Endothelial cell of umbilical vein (primary cell): Measurements from ENCODE around the gene PKP4. TPM values are rescaled to one million over a fixed set of nuclear protein-coding genes. Genes with fewer than 3 reads are reported as not detected.

Source experiments
- BruUV-seq: library from RNA; stranded (reverse); fragments of 400-500 nt; replicated peaks from 2 replicates; lab custom pipeline; 2021; lab: Mats Ljungman, UMichigan
- CTCF ChIA-PET: fragments of 300-600, 350-600 bp; sonication (Branson Sonifier 250); formaldehyde crosslinking; loops from one replicate; lab custom pipeline; 2021; ENCODE audit warnings: antibody characterized with exemption, inconsistent platforms; lab: Charles Lee
- POLR2A ChIA-PET: fragments of 300-600, 350-600 bp; sonication (Branson Sonifier 250); formaldehyde crosslinking; loops from one replicate; lab custom pipeline; 2021; ENCODE audit warnings: antibody characterized with exemption, inconsistent platforms; lab: Charles Lee
- DNase-seq: peaks from one replicate; pipeline ENCODE4 v3.0.0-alpha.2; 2011; ENCODE audit warnings: low read depth, low spot score
- FAIRE-seq: peaks from 2 replicates; lab custom pipeline; 2011; peaks lifted over from hg19 to GRCh38; lab: Jason Lieb, UNC
- H2AFZ ChIP-seq: 2 replicates; pipeline ENCODE4 v1.6.0; 2012; ENCODE audit warnings: low read depth, low read length, control low read depth, inconsistent platforms
- H3K27ac ChIP-seq: 2 replicates; pipeline ENCODE4 v1.5.1; 2011; ENCODE audit warnings: low read depth, mild to moderate bottlenecking, control low read depth, low read length, moderate library complexity; ENCODE audit not compliant: insufficient read depth
- H3K27me3 ChIP-seq, 2 experiments: 2 replicates each; pipeline versions ENCODE4 v1.6.0 to v1.6.1; 2011; ENCODE audit warnings: low read length in 2 of 2, mixed read lengths in 1 of 2; ENCODE audit not compliant: control insufficient read depth in 2 of 2, insufficient read depth in 2 of 2
- H3K36me3 ChIP-seq, 2 experiments: 2 replicates in 1 of 2; 3 replicates in 1 of 2; pipeline ENCODE4 v1.5.1; 2011; ENCODE audit warnings: low read length in 2 of 2, mild to moderate bottlenecking in 1 of 2, moderate library complexity in 1 of 2; ENCODE audit not compliant: control insufficient read depth in 2 of 2, insufficient read depth in 2 of 2; ENCODE audit errors: extremely low read depth in 1 of 2
- H3K4me1 ChIP-seq: 3 replicates; pipeline ENCODE4 v1.5.1; 2011; ENCODE audit warnings: mild to moderate bottlenecking, low read length; ENCODE audit not compliant: control insufficient read depth, insufficient read depth; ENCODE audit errors: extremely low read depth
- H3K4me2 ChIP-seq: 2 replicates; pipeline ENCODE4 v1.6.1; 2011; ENCODE audit warnings: low read length, control low read depth, mixed read lengths; ENCODE audit not compliant: insufficient read depth
- H3K4me3 ChIP-seq, 3 experiments: fragments of 200-600 bp in 1 of 3; sonication (generic), shearing (Covaris generic) in 1 of 3; replicated peaks in 1 of 3; 2 replicates each; pipeline ENCODE4 v1.5.1; 2011 to 2016; ENCODE audit warnings: control low read depth in 3 of 3, low read length in 3 of 3, mild to moderate bottlenecking in 2 of 3, inconsistent platforms in 1 of 3, low read depth in 1 of 3, moderate library complexity in 1 of 3; ENCODE audit not compliant: insufficient read depth in 1 of 3
- H3K79me2 ChIP-seq: 2 replicates; pipeline ENCODE4 v1.6.0; 2012; ENCODE audit warnings: low read length, inconsistent platforms; ENCODE audit not compliant: control insufficient read depth, insufficient read depth
- H3K9ac ChIP-seq: replicated peaks from 2 replicates; pipeline ENCODE3; 2011; ENCODE audit warnings: low read length, control low read depth; ENCODE audit not compliant: insufficient read depth; ENCODE audit errors: extremely low read depth
- H3K9me1 ChIP-seq: replicated peaks from 3 replicates; pipeline ENCODE4 v1.6.0; 2011; ENCODE audit warnings: mild to moderate bottlenecking, low read length; ENCODE audit not compliant: control insufficient read depth, insufficient read depth; ENCODE audit errors: extremely low read depth
- H3K9me3 ChIP-seq: replicated peaks from 2 replicates; pipeline ENCODE4 v1.5.1; 2012; ENCODE audit warnings: low read length, inconsistent platforms; ENCODE audit not compliant: control insufficient read depth, insufficient read depth
- H4K20me1 ChIP-seq: replicated peaks from 2 replicates; pipeline ENCODE3; 2011; ENCODE audit warnings: mild to moderate bottlenecking, low read length; ENCODE audit not compliant: control insufficient read depth, insufficient read depth; ENCODE audit errors: extremely low read depth
- CTCF ChIP-seq, 2 donors: IDR thresholded peaks; 1 replicate in 1 of 2; 2 replicates in 1 of 2; pipeline ENCODE4 v1.5.1; 2011; ENCODE audit warnings: low read length in 2 of 2, mild to moderate bottlenecking in 2 of 2, moderate library complexity in 2 of 2, control low read depth in 1 of 2, inconsistent platforms in 1 of 2, low read depth in 1 of 2; ENCODE audit not compliant: insufficient read depth in 1 of 2; ENCODE audit errors: extremely low read depth in 1 of 2
- EZH2 ChIP-seq: IDR thresholded peaks from 2 replicates; pipeline ENCODE4 v1.6.1; 2012; ENCODE audit warnings: borderline replicate concordance, low read depth, mild to moderate bottlenecking, moderate library complexity, low read length, inconsistent platforms; ENCODE audit not compliant: severe bottlenecking
- FOS ChIP-seq: IDR thresholded peaks from 2 replicates; pipeline ENCODE4 v1.6.1; 2011; ENCODE audit warnings: mild to moderate bottlenecking, low read length, moderate library complexity, borderline replicate concordance; ENCODE audit not compliant: insufficient read depth
- GATA2 ChIP-seq: IDR thresholded peaks from 2 replicates; pipeline ENCODE4 v1.7.0; 2011; ENCODE audit warnings: low read depth, mild to moderate bottlenecking, moderate library complexity, mixed read lengths, low read length; ENCODE audit not compliant: insufficient read length, insufficient read depth
- JUN ChIP-seq: IDR thresholded peaks from 2 replicates; pipeline ENCODE4 v1.6.1; 2011; ENCODE audit warnings: borderline replicate concordance, low read depth; ENCODE audit not compliant: insufficient read length, insufficient read depth
- MAX ChIP-seq: IDR thresholded peaks from 2 replicates; pipeline ENCODE4 v1.6.1; 2011; ENCODE audit not compliant: insufficient read depth, insufficient read length
- MYC ChIP-seq: IDR thresholded peaks from one replicate; pipeline ENCODE4 v1.6.1; 2011; ENCODE audit warnings: mild to moderate bottlenecking, low read depth, low read length
- POLR2A ChIP-seq: IDR thresholded peaks from 2 replicates; pipeline ENCODE4 v1.6.1; 2012; ENCODE audit warnings: low read depth, mild to moderate bottlenecking, control low read depth, low read length
- POLR2AphosphoS5 ChIP-seq: IDR thresholded peaks from 2 replicates; pipeline ENCODE4 v1.6.1; 2012; ENCODE audit warnings: low read depth, mild to moderate bottlenecking, control low read depth, low read length, moderate library complexity; ENCODE audit not compliant: insufficient read depth
- dilution Hi-C: fragments of 300-500 bp; cut with MboI; formaldehyde crosslinking; loops from one replicate; pipeline ENCODE4 v1.15.0; 2019; ENCODE audit warnings: low sequenced_read_pairs; ENCODE audit not compliant: extremely low pct_ligation_motif_present
- intact Hi-C: fragments of 100-400 bp; cut with micrococcal nuclease; formaldehyde crosslinking; loops from one replicate; pipeline ENCODE4 v1.10.0; 2022
- polyA plus RNA-seq, 4 experiments: library from polyadenylated mRNA; depleted of rRNA in 3 of 4; stranded (reverse) in 3 of 4; unstranded in 1 of 4; fragments of >200 nt; gene quantifications; 2 replicates each; pipeline versions ENCODE4 v1.2.1 to v1.2.3, GENCODE V29; 2011 to 2012; ENCODE audit warnings: missing spikeins in 1 of 4
- total RNA-seq: library from RNA; stranded (reverse); gene quantifications from 2 replicates; pipeline ENCODE4 v1.2.3, GENCODE V29; 2021

PKP4 gene
- total and polyA plus RNA-seq, 2 donors (not counting 3 experiments of a cell fraction or from before 2014, with no cell fraction given), result 35.4 to 68.5 TPM

- ChIA-PET CTCF (interaction anchor here (1.3 kb wide), 1 partner anchor 8 kb away, joined by 3 read pairs; no protein-coding TSS in a partner anchor), POLR2A (no interaction called here)
- dilution Hi-C loops, result no loop called here
- no peaks in the 10 kb centered on the region for H3K9me1 ChIP-seq
- no peak overlapping the region for H3K9ac ChIP-seq
- TF ChIP-seq EZH2 (no peak), CTCF (IDR thresholded peaks at IDR 0.05; ENCODE audit: extremely low read depth in 1 of 2, insufficient read depth in 1 of 2, low read depth in 1 of 2, low read length in 2 of 2) (no peak), JUN (no peak), POLR2AphosphoS5 (no peak), POLR2A (no peak), FOS (no peak), GATA2 (no peak), MYC (no peak), MAX (no peak)
- no peak overlapping the region for H2AFZ ChIP-seq
- H3K4me2 ChIP-seq, result no peak overlapping the region
- FAIRE-seq, result no peak
- peaks cover 2% of the 10 kb centered on the region for H3K4me1 ChIP-seq
- DNase-seq, result no peak
- no peaks in the 10 kb centered on the region for H3K36me3 ChIP-seq
- H3K9me3 ChIP-seq, result no peaks in the 10 kb centered on the region
- intact Hi-C loops, result no loop called here
- BruUV-seq, result no TSS peak
- H3K27me3 ChIP-seq, result no peaks in the 10 kb centered on the region
- H3K4me3 ChIP-seq, result no peak overlapping the region
- peaks cover 27% of the 10 kb centered on the region for H3K79me2 ChIP-seq
- no peak overlapping the region for H3K27ac ChIP-seq
- H4K20me1 ChIP-seq, result peaks cover 2% of the 10 kb centered on the region
Measured at GRCh38 chr2:158500333-158500732, 43.6 kb downstream of the PKP4 start.
